GM19240 (cell line): ENCODE measurements around the gene NBAS.

Source experiments
- DNase-seq: peaks from one replicate; pipeline ENCODE4 v3.0.0; 2011; ENCODE audit warnings: low spot score; ENCODE audit not compliant: insufficient read length

NBAS gene

DNA sequence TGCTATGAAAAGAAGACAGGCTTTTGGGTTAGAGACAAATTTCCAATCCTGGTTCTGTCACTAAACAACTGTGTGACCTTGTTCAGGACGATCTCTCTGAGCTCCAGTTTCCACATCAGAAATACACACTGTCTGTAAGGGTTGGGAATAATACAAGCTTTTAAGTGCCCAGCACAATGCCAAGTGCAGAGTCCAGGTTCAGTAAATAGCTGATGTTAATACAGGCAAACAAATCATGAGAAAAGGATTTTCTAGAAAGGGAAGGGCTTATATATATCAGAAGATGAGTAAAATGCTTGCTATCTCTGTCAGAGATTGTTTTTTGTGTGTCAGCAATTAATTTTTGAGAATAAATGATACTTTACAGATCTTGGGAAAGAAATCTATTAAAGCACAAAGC, 388.3 kb downstream of the NBAS start:
- no peak for DNase-seq

DNA sequence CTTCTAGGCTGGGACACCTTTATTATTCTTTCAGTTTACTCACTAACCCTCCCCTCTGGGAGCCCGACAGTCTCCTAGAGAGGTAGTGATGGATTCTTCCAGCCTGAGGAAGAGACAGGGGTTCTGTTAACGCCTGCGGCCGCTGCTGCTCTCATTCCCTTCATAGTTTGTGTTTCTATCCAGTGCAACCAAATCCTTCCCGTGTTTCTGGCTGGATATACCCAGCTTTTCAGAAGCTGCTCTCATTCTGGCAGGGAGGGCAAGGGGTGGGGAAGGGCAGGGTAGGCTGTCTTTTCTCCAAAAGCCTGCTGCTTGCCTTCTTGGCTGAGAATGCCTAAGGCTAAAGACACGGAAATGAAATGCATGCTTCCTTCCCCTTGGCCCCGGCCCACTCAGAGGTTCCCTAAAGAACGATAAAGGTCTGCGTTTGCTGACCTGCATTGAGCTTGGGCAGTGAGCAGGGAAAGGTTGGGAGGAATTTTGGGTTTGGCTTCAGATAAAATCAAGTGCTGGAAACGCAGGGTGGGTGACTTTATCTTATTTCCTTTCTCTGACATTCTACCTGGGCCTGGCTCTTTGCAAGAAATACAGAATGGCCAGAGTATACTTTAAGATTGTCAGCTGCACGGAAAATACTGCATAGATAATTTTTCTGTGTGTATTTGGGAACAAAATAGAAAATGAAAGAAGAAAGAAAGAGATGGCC, 390.9 kb downstream of the NBAS start:
- no peak for DNase-seq

DNA sequence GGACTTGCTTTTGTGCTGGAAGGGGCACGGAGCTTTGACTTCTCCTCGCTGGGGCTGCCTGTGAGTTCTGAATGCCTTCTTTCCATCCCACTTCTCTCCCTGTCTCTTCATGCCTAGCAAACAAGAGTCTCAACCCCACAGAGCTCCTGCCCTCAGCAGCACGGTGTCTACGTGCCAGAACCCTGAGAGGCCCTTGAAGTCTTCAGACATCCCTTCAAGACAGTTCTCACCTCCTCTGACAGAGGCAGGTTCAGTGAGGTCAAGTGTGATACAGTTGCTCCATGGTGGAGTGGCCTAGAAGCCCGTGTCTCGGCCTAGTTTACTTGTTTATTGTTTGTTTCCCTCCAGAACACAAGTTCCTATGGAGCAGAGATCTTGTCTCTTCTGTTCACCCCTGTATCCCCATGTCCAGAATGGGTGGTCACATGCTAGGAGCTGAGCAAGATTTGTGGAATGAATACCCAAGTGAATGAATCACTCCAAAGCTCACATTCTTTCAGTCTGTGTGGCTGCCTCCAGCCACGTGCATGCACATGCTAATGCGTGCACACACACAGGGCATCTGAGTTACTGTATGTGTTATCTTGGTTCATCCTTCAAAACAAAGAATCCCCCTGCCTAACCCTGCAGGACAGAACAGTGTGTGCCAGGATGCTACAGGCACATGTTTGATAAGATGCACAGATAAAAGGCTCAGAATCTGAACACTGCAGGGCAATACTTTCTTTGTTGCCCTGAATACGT, 391.6 kb downstream of the NBAS start:
- DNase-seq = no peak

DNA sequence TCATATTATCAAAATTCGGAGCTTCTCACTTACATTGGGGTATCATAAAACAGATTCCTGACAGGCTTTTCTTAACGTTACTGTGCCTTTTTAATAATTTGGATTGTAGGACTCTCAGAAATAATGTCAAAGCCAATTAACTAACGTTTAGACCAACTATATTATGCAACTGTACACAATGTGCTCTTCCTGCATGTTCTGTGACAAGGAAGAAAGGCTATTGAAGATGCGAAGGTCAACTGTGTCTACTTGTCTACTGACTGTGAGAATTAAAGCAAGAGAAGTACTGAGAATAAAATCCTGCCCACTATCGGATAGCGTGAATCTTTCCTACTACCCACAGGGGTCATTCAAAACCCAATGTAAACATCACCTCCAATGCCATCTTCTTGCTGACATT, 393.0 kb downstream of the NBAS start:
- no peak for DNase-seq

DNA sequence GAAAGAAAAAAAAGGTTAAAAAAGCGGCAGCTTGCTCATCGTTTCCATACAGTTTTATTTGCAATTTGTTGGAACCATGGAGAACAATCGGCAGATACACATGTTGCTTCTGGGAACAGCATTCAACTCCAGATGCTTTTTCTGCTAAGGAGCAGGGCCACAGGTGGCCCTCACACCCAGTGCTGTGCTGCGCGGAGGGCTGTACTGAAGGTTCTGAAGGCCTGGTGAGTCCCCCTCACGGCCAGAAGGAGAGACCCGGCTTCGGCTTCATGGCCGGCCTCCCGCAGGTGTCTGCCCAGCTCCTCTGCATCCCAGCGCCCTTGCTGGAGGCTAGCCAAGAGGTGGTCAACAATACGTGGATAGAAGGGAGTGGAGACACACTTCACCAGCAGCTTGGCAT, 394.3 kb downstream of the NBAS start:
- no peak for DNase-seq

DNA sequence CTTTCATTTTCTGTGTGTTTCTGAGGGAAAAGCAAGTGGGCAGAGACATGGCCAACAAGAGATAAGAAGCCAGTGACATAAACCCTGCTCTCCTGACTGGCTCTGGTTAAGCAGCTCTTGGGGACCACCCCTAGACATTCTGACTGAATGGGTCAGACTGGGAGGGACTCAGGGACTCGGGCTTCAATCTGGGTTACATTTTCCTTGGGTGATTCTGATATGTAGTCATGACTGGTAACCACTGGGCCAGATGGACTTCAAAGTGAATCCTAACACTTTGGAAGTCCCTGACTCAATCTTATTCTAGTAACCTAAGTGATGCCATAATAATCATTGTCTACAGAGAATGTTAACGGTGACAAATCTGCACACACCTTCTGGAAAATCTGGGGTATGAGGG, 397.8 kb downstream of the NBAS start:
- DNase-seq = no peak

DNA sequence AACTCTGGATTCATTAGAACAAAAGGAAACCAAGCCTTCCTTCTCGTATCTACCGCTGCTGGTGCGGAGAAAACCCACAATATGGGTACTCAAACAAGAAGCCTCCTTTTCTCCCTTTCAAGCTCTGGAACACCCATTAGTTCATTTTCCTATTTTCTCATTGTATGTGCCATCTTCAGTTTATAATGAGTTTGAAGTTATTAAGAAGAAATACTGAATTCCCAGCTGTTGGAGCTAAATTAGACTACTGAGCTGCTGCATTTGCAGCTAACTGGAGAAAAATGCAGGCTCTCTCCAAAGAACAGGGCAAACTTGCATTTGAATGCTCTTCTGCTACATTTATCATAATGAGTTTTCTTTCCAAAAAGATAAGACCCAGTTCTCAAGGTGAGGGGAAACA, 398.5 kb downstream of the NBAS start:
- no peak for DNase-seq

DNA sequence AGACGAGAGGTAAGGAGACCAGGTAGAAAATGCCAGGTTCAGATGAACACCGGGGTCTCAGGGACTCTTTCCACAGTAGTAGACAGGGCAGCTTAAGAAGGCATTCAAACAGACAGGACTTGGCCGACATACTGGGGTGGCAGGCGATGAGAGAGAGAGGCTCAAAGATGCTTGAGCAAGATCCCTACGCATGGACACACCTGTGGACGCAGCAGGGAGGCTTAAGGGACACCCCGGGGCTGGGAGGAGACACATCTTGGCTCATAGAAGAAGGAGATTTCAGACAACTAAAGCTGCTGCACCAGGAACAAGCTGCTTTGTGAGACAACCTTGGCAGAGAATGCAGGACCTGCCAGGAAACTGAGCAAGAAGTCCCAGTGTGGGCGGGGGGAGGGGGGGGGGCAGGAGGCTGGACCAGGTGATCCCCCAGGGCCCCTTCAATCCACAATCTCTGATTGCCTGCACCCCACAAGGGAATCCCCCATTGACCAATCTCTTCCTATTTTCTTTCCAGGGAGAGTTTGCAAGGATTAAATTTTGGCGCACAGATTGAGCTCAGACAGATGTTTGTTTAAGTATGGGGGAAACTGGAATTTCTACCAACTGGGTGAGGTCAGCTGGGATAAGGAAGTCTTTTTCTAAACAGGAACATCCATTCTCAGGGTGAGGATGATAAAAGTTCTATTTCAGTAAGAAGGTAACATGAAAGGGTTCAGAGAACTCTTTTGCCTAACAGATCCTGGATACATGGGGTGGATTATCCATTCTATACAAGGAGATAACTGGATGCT, 400.7 kb downstream of the NBAS start:
- no peak for DNase-seq

DNA sequence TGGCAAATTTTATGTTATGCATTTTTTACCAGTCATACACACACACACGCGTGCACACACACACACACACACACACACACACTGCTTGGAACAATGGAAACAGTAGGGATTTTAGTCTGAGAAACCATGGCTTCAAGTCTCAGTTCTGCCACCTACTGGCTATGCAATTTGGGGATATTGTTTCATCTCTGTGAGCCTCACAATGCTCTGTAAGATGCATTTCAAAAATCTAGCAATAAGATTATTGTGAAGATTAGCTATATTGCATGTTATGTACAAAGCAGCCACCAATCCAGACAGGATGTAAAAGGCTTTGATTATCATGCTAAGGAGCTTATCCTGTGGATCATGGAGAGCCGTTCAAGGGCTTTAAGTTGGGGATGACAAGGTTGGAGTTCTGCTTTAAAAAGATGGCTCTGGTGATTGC, 401.4 kb downstream of the NBAS start:
- no peak for DNase-seq

DNA sequence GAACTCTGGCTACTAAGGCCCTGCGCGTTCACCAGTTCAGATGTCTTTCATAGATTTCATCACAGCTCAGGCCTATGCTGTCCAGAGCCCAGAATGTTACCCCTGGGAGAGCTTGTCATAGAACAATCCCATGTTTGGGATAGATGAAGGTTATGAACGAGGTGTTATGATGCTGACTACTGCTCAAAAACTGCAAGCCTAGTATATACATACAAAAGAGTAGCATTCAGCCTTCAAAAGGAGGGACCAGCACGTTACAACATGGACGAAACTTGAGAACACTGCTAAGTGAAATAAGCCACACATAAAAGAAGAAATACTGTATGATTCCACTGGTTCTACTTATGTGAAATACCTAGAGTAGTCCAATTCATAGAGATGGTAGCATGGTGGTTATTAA, 401.9 kb downstream of the NBAS start:
- no peak for DNase-seq

DNA sequence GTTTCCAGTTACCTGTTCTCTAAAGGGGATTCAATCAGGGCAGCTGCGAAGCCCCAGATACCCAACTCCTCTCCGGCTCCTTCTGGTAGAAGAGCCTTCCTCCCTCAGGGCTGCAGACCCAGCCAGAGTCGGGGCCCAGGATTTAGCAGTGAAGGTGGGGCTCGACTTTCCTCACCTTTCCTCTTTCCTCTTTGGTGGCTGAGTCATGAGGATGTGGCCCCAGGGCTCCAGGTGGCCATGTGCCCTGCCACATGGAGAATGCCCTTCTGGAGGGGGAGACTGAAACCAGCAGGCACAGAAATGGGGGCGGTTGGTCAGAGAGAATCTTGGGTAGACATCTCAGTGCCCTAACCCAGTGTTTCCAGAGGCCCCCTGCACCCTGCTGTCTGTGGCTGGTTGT, 402.6 kb downstream of the NBAS start:
- no peak for DNase-seq

DNA sequence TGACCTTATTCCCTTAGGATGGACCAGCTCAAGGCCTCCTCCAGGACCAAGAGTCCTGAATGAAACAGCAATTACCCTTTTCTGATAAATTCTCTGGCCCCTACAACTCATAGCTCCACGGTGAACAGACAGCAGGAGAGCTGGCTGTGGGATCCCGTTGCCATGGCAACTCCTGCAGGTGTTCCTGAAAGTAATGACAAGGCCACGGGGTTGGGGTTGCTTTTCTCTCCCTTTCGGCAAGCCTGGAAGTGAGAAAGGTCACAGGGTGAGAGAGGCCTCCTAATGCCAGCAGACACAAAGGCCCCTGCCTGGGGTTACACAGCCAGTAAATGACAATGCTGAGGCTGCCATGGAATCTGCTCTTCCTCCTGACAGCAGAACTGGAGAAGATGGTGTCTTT, 403.0 kb downstream of the NBAS start:
- no peak for DNase-seq

DNA sequence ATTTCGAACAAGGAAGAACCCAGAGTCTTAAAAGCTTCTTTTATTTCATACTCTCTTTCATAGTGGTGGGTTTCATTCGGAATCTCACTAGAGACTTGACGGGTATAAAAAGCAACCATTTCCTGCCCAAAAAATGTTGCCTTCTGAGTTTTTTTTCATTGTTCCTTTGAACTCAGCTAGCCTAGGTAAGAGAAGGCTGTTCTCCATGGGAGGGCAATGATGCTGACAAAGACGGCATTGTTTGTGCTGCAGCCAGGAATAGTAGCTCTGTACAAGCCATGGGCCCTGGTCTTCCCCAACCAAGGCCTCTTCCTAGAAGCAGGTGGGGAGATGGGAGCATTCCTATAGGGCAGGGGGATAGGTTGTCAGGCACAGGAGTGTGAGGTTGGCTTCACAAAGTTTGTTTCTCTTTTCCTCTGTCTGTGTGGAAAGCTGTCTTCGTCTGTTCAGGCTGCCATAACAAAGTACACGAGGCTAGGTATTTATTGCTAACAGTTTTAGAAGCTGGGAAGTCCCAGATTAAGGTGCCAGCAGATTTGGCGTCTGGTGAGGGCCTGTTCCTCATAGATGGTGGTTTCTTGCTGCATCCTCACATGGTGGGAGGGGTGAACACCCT, 405.1 kb downstream of the NBAS start:
- DNase-seq = no peak

DNA sequence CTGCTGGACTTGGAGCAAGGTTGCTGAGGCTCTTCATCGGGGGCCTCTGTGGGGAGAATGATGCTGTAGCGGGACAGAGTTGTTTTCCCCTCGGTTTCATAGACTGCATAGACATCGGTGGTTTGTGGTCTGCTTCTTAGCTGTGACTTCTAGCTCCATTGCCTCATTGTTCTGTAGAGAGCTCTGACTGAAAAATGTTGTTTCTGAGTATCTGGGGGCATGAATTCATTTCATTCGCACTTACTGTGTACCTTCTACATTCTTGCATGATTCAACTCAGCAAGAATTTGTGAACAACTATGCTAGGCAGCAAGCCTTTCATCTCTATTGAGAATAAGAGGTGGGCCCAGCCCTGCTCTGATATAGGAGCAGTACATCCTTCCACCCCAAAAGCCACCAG, 406.8 kb downstream of the NBAS start:
- DNase-seq = no peak

DNA sequence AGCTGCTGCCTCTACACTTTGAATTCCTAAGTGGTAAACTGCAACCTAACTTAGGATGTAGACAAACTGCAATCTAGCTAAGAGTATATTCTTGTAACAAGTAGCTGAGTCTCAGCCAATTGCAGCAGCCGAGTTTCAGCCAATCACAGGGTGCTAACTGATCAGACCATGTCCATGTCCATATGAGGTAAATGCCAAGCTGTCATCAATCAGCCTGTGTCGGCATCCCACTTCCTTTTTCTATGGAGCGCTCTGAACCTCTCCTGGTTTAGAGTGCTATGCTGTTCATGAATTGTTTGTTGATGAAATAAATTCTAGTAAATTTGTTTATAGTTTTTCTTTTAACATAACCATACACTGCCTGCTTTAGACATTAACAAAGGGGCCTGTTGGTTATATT, 408.8 kb downstream of the NBAS start:
- no peak for DNase-seq

DNA sequence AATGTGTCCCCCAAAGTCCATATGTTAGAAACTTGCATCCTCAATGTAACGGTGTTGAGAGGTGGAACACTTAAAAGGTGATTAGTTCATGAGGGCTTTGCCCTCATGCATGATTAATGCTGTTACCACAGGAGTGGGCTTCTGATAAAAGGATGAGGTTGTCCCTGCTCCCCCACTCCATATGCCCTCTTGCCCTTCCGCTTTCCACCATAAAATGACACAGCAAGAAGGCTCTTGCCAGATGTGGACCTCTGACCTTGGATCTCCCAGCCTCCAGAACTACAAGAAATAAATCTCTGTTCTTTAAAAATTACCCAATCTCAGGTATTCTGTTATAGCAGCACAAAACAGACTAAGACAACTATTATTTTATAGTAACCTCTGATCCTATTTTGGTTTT, 412.1 kb downstream of the NBAS start:
- DNase-seq = no peak

DNA sequence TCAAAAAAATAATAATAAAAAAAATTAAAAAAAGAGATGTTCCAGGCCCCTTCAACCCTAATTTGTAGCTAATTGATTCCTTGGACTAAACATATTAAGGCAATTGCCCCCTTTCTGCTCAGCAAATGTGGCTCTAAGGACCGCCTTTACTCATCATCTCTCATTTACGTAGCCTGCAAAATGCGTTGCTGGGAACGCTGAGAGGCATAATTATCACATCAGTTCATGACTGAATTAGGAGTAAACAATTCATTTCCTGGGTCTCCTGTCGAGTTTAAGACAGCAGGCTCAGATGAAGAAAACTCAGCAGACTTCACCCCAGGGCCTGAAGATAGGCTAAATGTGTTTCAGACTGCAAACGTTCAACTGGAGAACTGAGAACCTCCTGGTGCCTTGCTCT, 413.5 kb downstream of the NBAS start:
- DNase-seq = no peak

DNA sequence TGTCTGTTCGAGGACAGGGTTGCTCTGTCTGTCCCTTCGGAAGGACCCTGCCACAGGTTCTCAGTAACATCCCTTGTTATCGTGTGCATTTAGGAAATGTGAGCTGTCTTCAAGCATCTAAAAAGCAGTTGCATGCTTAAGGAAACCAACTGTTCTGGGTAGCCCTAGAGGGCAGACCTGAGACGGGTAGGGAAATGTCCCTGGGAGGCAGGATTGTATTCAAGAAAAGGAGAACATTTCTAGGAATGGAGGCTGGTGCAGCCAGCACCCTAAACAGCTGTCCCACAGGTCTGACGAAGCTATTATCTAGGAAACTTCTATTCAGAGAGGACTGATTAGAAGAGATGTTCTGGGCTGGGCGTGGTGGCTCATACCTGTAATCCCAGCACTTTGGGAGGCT, 414.2 kb downstream of the NBAS start:
- no peak for DNase-seq

DNA sequence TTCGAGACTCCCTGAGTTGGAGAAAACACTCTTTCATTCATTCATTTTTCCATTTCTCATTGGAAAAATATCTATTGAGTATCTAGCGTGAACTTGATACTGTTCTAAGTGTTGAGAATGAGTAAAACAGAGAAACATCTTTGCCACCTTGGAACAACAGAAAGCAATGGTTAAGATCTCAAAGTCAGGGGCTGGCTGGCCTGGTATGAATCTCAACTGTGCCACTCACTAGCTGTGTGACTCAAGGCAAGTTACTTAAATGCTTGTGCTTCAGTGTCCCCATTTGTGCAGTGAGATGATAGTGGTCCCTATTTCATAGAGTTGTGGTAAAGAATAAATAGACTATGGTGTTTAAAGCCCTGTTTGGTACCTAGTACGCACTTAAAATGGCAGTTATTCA, 415.2 kb downstream of the NBAS start:
- DNase-seq = no peak

DNA sequence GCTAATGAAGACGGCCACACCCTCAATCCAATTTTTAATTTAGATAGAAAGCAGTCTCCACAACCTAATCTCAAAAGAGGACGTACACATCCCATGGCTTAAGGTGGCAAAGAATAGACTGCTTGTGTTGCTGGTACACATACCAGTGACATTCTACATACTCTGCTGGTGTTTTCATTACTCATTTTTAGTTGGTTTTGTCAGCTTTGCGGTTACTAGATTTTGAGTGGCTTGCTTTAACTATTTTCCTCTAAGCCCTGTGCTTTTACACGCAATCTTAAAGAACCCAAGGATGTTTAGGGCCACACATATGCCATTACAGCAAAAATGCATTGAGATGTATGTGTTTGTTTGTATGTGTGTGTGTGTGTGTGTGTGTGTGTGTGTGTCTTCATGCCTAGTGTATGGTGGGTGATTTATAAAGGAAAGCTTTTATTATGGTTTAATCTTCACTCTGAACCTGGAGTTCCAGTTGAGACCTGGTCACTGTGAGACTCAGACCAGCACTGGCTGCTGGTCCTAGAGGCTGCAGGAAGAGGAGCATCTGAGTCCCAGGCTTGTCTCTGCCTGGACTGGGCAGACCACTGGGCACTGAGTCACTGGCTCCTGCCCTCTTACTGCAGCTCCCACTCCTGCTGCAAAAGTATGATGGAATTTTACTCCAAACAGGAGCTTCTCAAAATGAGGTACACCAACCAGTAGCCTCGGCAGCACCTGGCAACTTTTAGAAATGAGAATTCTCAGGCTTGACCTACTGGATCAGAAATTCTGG, 415.9 kb downstream of the NBAS start:
- no peak for DNase-seq

DNA sequence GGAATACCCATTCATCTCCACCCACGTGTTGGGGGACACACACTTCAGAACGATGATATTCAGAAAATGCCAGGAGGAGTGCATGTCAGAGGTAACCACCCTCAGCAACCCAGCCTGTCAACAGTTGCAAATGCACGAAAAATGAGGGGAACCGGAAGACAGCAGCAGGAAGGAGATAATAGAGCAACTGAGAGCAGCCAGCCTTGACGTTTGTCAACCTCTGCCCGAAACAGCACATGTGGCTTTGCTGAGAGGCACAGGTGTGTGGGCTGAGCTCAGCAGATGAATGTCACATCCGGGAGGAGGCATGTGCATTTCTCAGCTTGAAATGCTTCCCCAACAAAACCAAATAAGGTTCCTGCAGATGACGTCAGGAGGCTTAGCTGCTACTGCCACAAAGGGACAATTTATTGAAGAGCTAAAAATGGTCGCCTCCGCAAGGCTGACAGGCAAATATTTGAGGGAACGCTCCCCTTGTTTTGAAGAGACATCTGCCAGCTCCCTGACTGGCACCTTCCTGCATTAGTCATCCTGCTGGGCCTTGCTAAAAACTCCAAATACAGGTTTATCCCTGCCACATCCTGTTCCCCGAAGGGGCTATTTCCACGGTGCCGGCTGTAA, 419.0 kb downstream of the NBAS start:
- DNase-seq = peak; percentile 91
